H1 (cell line): Measurements from ENCODE around the gene ZNF30. TPM values are rescaled to one million over a fixed set of nuclear protein-coding genes. Genes with fewer than 3 reads are reported as not detected.

Source experiments
- CTCF ChIA-PET: fragments of 300-600 bp; sonication (Branson Sonifier 250); formaldehyde crosslinking; loops from one replicate; lab custom pipeline; 2021; ENCODE audit not compliant: partially characterized antibody; lab: Charles Lee
- POLR2A ChIA-PET: fragments of 300-600 bp; sonication (Branson Sonifier 250); formaldehyde crosslinking; loops from one replicate; lab custom pipeline; 2021; ENCODE audit warnings: inconsistent platforms; ENCODE audit not compliant: partially characterized antibody; lab: Charles Lee
- DNase-seq, 2 experiments: peaks; one replicate each; pipeline versions ENCODE4 v3.0.0 to v3.0.0-alpha.2; 2010 to 2022; ENCODE audit warnings: low spot score in 2 of 2, low read depth in 1 of 2, mixed read lengths in 1 of 2
- FAIRE-seq: peaks from 2 replicates; lab custom pipeline; 2011; peaks lifted over from hg19 to GRCh38; lab: Jason Lieb, UNC
- H2AFZ ChIP-seq: 2 replicates; pipeline ENCODE4 v1.8.1; 2012; ENCODE audit warnings: low read length, inconsistent platforms
- H2AK5ac ChIP-seq: 2 replicates; pipeline ENCODE4 v1.6.1; 2013; ENCODE audit warnings: low read depth, low read length
- H2BK120ac ChIP-seq: replicated peaks from 2 replicates; pipeline ENCODE3; 2013; ENCODE audit warnings: low read depth, low read length, inconsistent platforms
- H2BK12ac ChIP-seq: 2 replicates; pipeline ENCODE4 v1.6.1; 2013; ENCODE audit warnings: low read depth, low read length
- H2BK15ac ChIP-seq: 2 replicates; pipeline ENCODE4 v1.6.1; 2013; ENCODE audit warnings: low read length
- H2BK20ac ChIP-seq: 2 replicates; pipeline ENCODE4 v1.6.1; 2013; ENCODE audit warnings: low read length
- H2BK5ac ChIP-seq: 2 replicates; pipeline ENCODE4 v1.6.1; 2013; ENCODE audit warnings: low read depth, low read length
- H3K14ac ChIP-seq: 2 replicates; pipeline ENCODE4 v1.6.1; 2013; ENCODE audit warnings: inconsistent platforms; ENCODE audit not compliant: insufficient read length
- H3K18ac ChIP-seq: 2 replicates; pipeline ENCODE4 v1.6.1; 2013; ENCODE audit warnings: low read length; ENCODE audit errors: extremely low read depth
- H3K23ac ChIP-seq: 2 replicates; pipeline ENCODE4 v1.6.1; 2013; ENCODE audit warnings: inconsistent platforms; ENCODE audit not compliant: insufficient read length
- H3K23me2 ChIP-seq: 2 replicates; pipeline ENCODE4 v1.6.1; 2013; ENCODE audit warnings: low read depth, low read length
- H3K27ac ChIP-seq: 2 replicates; pipeline ENCODE4 v1.6.1; 2011; ENCODE audit warnings: low read depth, low read length, inconsistent platforms
- H3K27me3 ChIP-seq, 4 experiments: replicated peaks in 1 of 4; 1 replicate in 1 of 4; 2 replicates in 3 of 4; pipeline versions ENCODE4 v1.6.1 to v1.8.1; 2011 to 2013; ENCODE audit warnings: low read length in 3 of 4, mild to moderate bottlenecking in 3 of 4, inconsistent platforms in 2 of 4, mixed read lengths in 2 of 4, moderate library complexity in 1 of 4; ENCODE audit not compliant: control insufficient read depth in 3 of 4, insufficient read depth in 3 of 4; ENCODE audit errors: extremely low read depth in 1 of 4
- H3K36me3 ChIP-seq, 4 experiments: 2 replicates each; pipeline versions ENCODE4 v1.6.1 to v1.8.1; 2011 to 2013; ENCODE audit warnings: mild to moderate bottlenecking in 4 of 4, low read length in 3 of 4, moderate library complexity in 2 of 4, control low read depth in 1 of 4, inconsistent platforms in 1 of 4; ENCODE audit not compliant: insufficient read depth in 4 of 4, control insufficient read depth in 2 of 4
- H3K4ac ChIP-seq: replicated peaks from 2 replicates; pipeline ENCODE3; 2013; ENCODE audit warnings: low read length, low read depth, mixed read lengths, inconsistent platforms; ENCODE audit not compliant: insufficient read length
- H3K4me1 ChIP-seq, 4 experiments: replicated peaks in 1 of 4; 1 replicate in 1 of 4; 2 replicates in 3 of 4; pipeline versions ENCODE4 v1.6.1 to v1.8.1; 2011 to 2013; ENCODE audit warnings: low read length in 3 of 4, inconsistent platforms in 2 of 4, mixed read lengths in 1 of 4; ENCODE audit not compliant: insufficient read depth in 4 of 4, control insufficient read depth in 3 of 4
- H3K4me2 ChIP-seq, 2 experiments: 2 replicates each; pipeline versions ENCODE4 v1.6.1 to v1.8.1; 2011 to 2013; ENCODE audit warnings: low read depth in 2 of 2, low read length in 2 of 2, control low read depth in 1 of 2, inconsistent platforms in 1 of 2, mild to moderate bottlenecking in 1 of 2; ENCODE audit not compliant: insufficient read depth in 1 of 2
- H3K4me3 ChIP-seq, 4 experiments: fragments of 200-600, 300-600 bp in 1 of 4; sonication (generic), shearing (Covaris generic), sonication (Bioruptor Twin) in 1 of 4; 2 replicates each; pipeline versions ENCODE4 v1.5.1 to v1.8.1; 2011 to 2016; ENCODE audit warnings: low read length in 4 of 4, low read depth in 3 of 4, control low read depth in 2 of 4, inconsistent platforms in 2 of 4, mild to moderate bottlenecking in 2 of 4, mixed read lengths in 1 of 4, moderate library complexity in 1 of 4; ENCODE audit not compliant: insufficient read depth in 2 of 4; ENCODE audit errors: extremely low read depth in 1 of 4
- H3K56ac ChIP-seq: replicated peaks from 2 replicates; pipeline ENCODE3; 2013; ENCODE audit warnings: low read depth, mild to moderate bottlenecking, mixed read lengths, low read length, inconsistent platforms; ENCODE audit not compliant: insufficient read length
- H3K79me1 ChIP-seq: 2 replicates; pipeline ENCODE4 v1.6.1; 2013; ENCODE audit warnings: low read depth, low read length, control low read depth
- H3K79me2 ChIP-seq, 2 experiments: 2 replicates each; pipeline versions ENCODE4 v1.6.1 to v1.8.1; 2012 to 2013; ENCODE audit warnings: low read length in 2 of 2, mild to moderate bottlenecking in 2 of 2, inconsistent platforms in 1 of 2; ENCODE audit not compliant: insufficient read depth in 2 of 2, control insufficient read depth in 1 of 2
- H3K9ac ChIP-seq, 4 experiments: replicated peaks in 1 of 4; 1 replicate in 1 of 4; 2 replicates in 3 of 4; pipeline versions ENCODE4 v1.6.1 to v1.8.1; 2011 to 2013; ENCODE audit warnings: low read depth in 3 of 4, low read length in 3 of 4, control low read depth in 2 of 4, mild to moderate bottlenecking in 2 of 4, moderate library complexity in 2 of 4, inconsistent platforms in 1 of 4; ENCODE audit errors: extremely low read depth in 1 of 4
- H3K9me3 ChIP-seq, 2 experiments: 2 replicates each; pipeline versions ENCODE4 v1.6.1 to v1.8.1; 2012 to 2013; ENCODE audit warnings: mild to moderate bottlenecking in 2 of 2, moderate library complexity in 2 of 2, control low read depth in 1 of 2, inconsistent platforms in 1 of 2, low read depth in 1 of 2, low read length in 1 of 2, mixed read lengths in 1 of 2; ENCODE audit not compliant: insufficient read depth in 2 of 2
- H4K20me1 ChIP-seq, 2 experiments: replicated peaks in 1 of 2; 2 replicates each; pipeline versions ENCODE3 to v1.8.1; 2011 to 2013; ENCODE audit warnings: inconsistent platforms in 2 of 2, low read length in 2 of 2, mild to moderate bottlenecking in 1 of 2; ENCODE audit not compliant: insufficient read depth in 2 of 2, control insufficient read depth in 1 of 2
- H4K5ac ChIP-seq: 2 replicates; pipeline ENCODE4 v1.6.1; 2013; ENCODE audit warnings: low read length, low read depth, mixed read lengths, inconsistent platforms; ENCODE audit not compliant: insufficient read length
- H4K8ac ChIP-seq: 2 replicates; pipeline ENCODE4 v1.8.0; 2013; ENCODE audit warnings: mild to moderate bottlenecking, moderate library complexity, low read length, inconsistent platforms; ENCODE audit not compliant: insufficient read depth; ENCODE audit errors: extremely low read depth
- H4K91ac ChIP-seq: replicated peaks from 2 replicates; pipeline ENCODE3; 2013; ENCODE audit warnings: low read length, mixed read lengths, inconsistent platforms; ENCODE audit not compliant: insufficient read length
- CEBPB ChIP-seq: IDR thresholded peaks from 2 replicates; pipeline ENCODE4 v1.6.1; 2012; ENCODE audit warnings: low read depth, low read length
- FOSL1 ChIP-seq: IDR thresholded peaks from 2 replicates; pipeline ENCODE4 v1.6.1; 2011; ENCODE audit warnings: mild to moderate bottlenecking, low read depth, low read length, moderate library complexity; ENCODE audit not compliant: insufficient read depth
- KDM5A ChIP-seq: fragments of 200-600 bp; IDR thresholded peaks from 2 replicates; pipeline ENCODE4 v1.7.1; 2012; ENCODE audit warnings: mild to moderate bottlenecking, low read length, inconsistent platforms, mixed read lengths
- NANOG ChIP-seq: IDR thresholded peaks from 2 replicates; pipeline ENCODE4 v1.6.1; 2011; ENCODE audit warnings: low read length, low read depth, mild to moderate bottlenecking, inconsistent platforms; ENCODE audit not compliant: insufficient read depth, poor library complexity, severe bottlenecking
- PHF8 ChIP-seq: fragments of 200-600 bp; sonication (generic); conservative IDR thresholded peaks from 2 replicates; pipeline ENCODE4 v1.7.1; 2012; ENCODE audit warnings: low read depth, mild to moderate bottlenecking, inconsistent platforms, low read length, moderate library complexity
- POLR2AphosphoS5 ChIP-seq: IDR thresholded peaks from 2 replicates; pipeline ENCODE4 v1.6.1; 2011; ENCODE audit warnings: low read depth, low read length
- SP1 ChIP-seq: IDR thresholded peaks from 2 replicates; pipeline ENCODE4 v1.6.1; 2011; ENCODE audit warnings: low read depth, low read length
- SP2 ChIP-seq: IDR thresholded peaks from 2 replicates; pipeline ENCODE4 v1.6.1; 2012; ENCODE audit warnings: mild to moderate bottlenecking, low read length, inconsistent platforms
- SRF ChIP-seq: IDR thresholded peaks from 2 replicates; pipeline ENCODE4 v1.6.1; 2011; ENCODE audit warnings: mild to moderate bottlenecking, low read depth, low read length, moderate library complexity
- WGBS, 2 experiments: shearing (Covaris generic) in 1 of 2; methylation state at CpG; one replicate each; pipeline versions ENCODE4 v1.1.6 to v1.1.7; 2013 to 2015; ENCODE audit warnings: low lambda C conversion rate in 2 of 2, mixed read lengths in 2 of 2, inconsistent platforms in 1 of 2, low coverage in 1 of 2, missing lambda C conversion rate in 1 of 2; ENCODE audit not compliant: insufficient replicate concordance in 2 of 2, insufficient coverage in 1 of 2, insufficient read length in 1 of 2; ENCODE audit errors: extremely low coverage in 1 of 2, missing lambda C conversion rate in 1 of 2; 5-methylcytosine and 5-hydroxymethylcytosine counted together
- polyA plus RNA-seq, 7 experiments: library from polyadenylated mRNA; depleted of rRNA in 3 of 7; stranded (reverse) in 5 of 7; unstranded in 2 of 7; fragments of >200 nt in 5 of 7; fragments of 200-250 nt in 2 of 7; gene quantifications; 1 replicate in 5 of 7; 2 replicates in 1 of 7; 4 replicates in 1 of 7; pipeline versions ENCODE4 v1.2.1 to v1.2.3, GENCODE V29; 2011 to 2013; ENCODE audit warnings: missing spikeins in 2 of 7, mixed read lengths in 2 of 7
- total RNA-seq: library from RNA; stranded (reverse); fragmentation: NEBNext Ultra II Directional; extraction: Animal tissue kit (Norgen Biotek cat#: 25700); gene quantifications from 2 replicates; pipeline ENCODE4 v1.2.1, GENCODE V29; 2021
- TF ChIP-seq, protein P1 (sequence below), 3 experiments: IDR thresholded peaks; 1 replicate in 2 of 3; 2 replicates in 1 of 3; pipeline versions ENCODE4 v1.5.1 to v1.6.1; 2011; ENCODE audit warnings: low read length in 3 of 3, mild to moderate bottlenecking in 3 of 3, inconsistent platforms in 2 of 3, low read depth in 1 of 3, moderate library complexity in 1 of 3; ENCODE audit not compliant: insufficient read depth in 1 of 3; ENCODE audit errors: control extremely low read depth in 1 of 3

ZNF30 gene
- total and polyA plus RNA-seq, 2 of the 8 experiments (the other 6 are each of a cell fraction or from before 2014, with no cell fraction given) = 2.0 to 4.7 TPM

DNA sequence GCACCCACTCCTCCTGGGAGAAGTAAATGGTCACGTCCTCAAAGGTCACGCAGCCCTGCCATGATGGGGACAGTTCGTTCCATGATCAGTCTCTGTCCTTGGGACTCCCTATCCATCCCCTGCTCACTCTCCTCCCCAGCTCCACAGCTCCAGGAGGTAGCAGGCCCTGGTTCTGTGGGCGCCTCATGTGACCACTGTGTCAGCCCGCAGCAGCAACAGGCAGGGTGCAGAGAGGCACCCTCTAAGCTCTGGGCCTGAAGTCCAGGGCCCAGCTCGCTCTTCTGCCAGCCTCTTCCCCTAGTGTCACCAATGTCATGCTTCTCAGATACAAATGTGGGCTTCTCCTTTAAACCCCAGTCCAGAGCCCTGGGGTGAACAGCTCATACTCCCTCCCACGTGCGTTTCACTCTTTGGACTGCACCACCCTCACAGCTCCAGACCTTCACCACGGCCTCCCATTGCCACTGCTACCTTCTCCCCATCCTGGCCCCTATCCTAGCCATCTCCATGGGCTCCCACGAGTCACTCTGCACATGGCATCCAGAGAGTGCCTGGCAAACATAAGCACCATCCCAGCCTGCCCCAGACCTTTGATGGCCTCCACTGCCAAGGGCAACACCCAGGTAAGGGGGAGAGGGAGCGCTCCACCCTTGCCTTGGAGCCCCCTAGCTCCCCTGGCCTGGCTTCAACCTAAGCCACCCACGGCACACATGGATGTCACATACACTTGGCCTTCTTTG lies 34.4 kb downstream of the ZNF30 start:
- no peak overlapping the region for H4K5ac ChIP-seq
- H3K14ac ChIP-seq = no peak overlapping the region
- no peak overlapping the region for H3K56ac ChIP-seq
- no peak overlapping the region for H2BK5ac ChIP-seq
- peaks cover 5% of the 10 kb centered on the region; the same call in 1 of the 2 replicates for H3K23me2 ChIP-seq
- no peak overlapping the region for H4K91ac ChIP-seq
- peaks cover 0 to 16% of the 10 kb centered on the region in 2 experiments; a peak in 2 of 4 replicates for H3K79me2 ChIP-seq
- H2AK5ac ChIP-seq = no peak overlapping the region
- no peak overlapping the region for H3K27ac ChIP-seq
- H3K4me3 ChIP-seq = no peak overlapping the region
- peaks cover 0 to 8% (median 2%) of the 10 kb centered on the region in 4 experiments; a peak in 2 of 7 replicates for H3K4me1 ChIP-seq
- FAIRE-seq = no peak
- H3K18ac ChIP-seq = no peak overlapping the region
- H4K20me1 ChIP-seq = peaks cover 0 to 3% of the 10 kb centered on the region in 2 experiments
- no peak overlapping the region for H2BK15ac ChIP-seq
- no peak overlapping the region for H2BK20ac ChIP-seq
- no peak overlapping the region for H3K23ac ChIP-seq
- ChIA-PET CTCF (interaction anchor here (0.7 to 2.9 kb wide), 5 partner anchors 11 to 122 kb away, joined by 3 to 9 read pairs (median 3); no protein-coding TSS in a partner anchor), POLR2A (interaction anchor here (0.7 to 1.8 kb wide), 5 partner anchors 10 to 48 kb away, joined by 3 to 9 read pairs (median 4); partner anchors contain the start of gene GRAMD1A)
- no peak overlapping the region for H2BK120ac ChIP-seq
- WGBS, 2 experiments = 92% methylated on average over 12 of the region's 12 CpGs; no CpG with 5 or more reads in 1 of the 2 experiments
- H3K4ac ChIP-seq = no peak overlapping the region
- no peak overlapping the region for H2BK12ac ChIP-seq
- H3K79me1 ChIP-seq = peaks cover 9% of the 10 kb centered on the region
- H3K4me2 ChIP-seq = no peak overlapping the region
- H3K27me3 ChIP-seq = peaks cover 0 to 11% (median 5%) of the 10 kb centered on the region in 4 experiments; a peak in 3 of 7 replicates
- peaks cover 16 to 35% (median 23%) of the 10 kb centered on the region in 4 experiments for H3K36me3 ChIP-seq
- DNase-seq = peak in 1 of 2 experiments; percentile 29
- H2AFZ ChIP-seq = no peak overlapping the region
- no peak overlapping the region for H3K9ac ChIP-seq
- no peak overlapping the region for H4K8ac ChIP-seq
- peaks cover 42 to 51% of the 10 kb centered on the region in 2 experiments for H3K9me3 ChIP-seq
- TF ChIP-seq SP2 (no peak), SRF (no peak), SP1 (no peak), CEBPB (no peak), POLR2AphosphoS5 (no peak), NANOG (no peak), FOSL1 (no peak), KDM5A (no peak), PHF8 (no peak)
- TF ChIP-seq, protein P1, sequence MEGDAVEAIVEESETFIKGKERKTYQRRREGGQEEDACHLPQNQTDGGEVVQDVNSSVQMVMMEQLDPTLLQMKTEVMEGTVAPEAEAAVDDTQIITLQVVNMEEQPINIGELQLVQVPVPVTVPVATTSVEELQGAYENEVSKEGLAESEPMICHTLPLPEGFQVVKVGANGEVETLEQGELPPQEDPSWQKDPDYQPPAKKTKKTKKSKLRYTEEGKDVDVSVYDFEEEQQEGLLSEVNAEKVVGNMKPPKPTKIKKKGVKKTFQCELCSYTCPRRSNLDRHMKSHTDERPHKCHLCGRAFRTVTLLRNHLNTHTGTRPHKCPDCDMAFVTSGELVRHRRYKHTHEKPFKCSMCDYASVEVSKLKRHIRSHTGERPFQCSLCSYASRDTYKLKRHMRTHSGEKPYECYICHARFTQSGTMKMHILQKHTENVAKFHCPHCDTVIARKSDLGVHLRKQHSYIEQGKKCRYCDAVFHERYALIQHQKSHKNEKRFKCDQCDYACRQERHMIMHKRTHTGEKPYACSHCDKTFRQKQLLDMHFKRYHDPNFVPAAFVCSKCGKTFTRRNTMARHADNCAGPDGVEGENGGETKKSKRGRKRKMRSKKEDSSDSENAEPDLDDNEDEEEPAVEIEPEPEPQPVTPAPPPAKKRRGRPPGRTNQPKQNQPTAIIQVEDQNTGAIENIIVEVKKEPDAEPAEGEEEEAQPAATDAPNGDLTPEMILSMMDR (IDR thresholded peaks at IDR 0.05; ENCODE audit: control extremely low read depth in 1 of 3, insufficient read depth in 1 of 3, low read depth in 1 of 3, low read length in 3 of 3) = no peak
